Smooth muscle cell (in vitro differentiated cells): ENCODE data around the gene HSPB6. TPM values are rescaled to one million over a fixed set of nuclear protein-coding genes. Genes with fewer than 3 reads are reported as not detected.

Source experiments
- DNase-seq: peaks from one replicate; lab custom pipeline; 2025; ENCODE audit not compliant: unreplicated experiment; lab: John Stamatoyannopoulos, UW
- H2AFZ ChIP-seq: fragments of 200-600 bp; sonication (generic); 2 replicates; pipeline ENCODE4 v1.6.0; 2016; ENCODE audit warnings: antibody characterized with exemption, low read depth, mild to moderate bottlenecking
- H3F3A ChIP-seq: fragments of 200-600 bp; sonication (generic); 2 replicates; pipeline ENCODE4 v1.6.0; 2017; ENCODE audit warnings: antibody characterized with exemption, low read depth
- H3K27ac ChIP-seq: fragments of 200-600 bp; sonication (generic); 2 replicates; pipeline ENCODE4 v1.5.1; 2016; ENCODE audit warnings: low read depth, mild to moderate bottlenecking
- H3K27me3 ChIP-seq: fragments of 200-600 bp; sonication (generic); 2 replicates; pipeline ENCODE4 v1.6.1; 2016; ENCODE audit warnings: low read depth, mild to moderate bottlenecking
- H3K36me3 ChIP-seq: fragments of 200-600 bp; sonication (generic); 2 replicates; pipeline ENCODE4 v1.5.1; 2016; ENCODE audit warnings: low read depth
- H3K4me1 ChIP-seq: fragments of 200-600 bp; sonication (generic); 2 replicates; pipeline ENCODE4 v1.5.1; 2016; ENCODE audit warnings: low read depth
- H3K4me2 ChIP-seq: fragments of 200-600 bp; sonication (generic); 2 replicates; pipeline ENCODE4 v1.6.0; 2016; ENCODE audit warnings: mild to moderate bottlenecking
- H3K4me3 ChIP-seq: fragments of 200-600 bp; sonication (generic); 2 replicates; pipeline ENCODE4 v1.5.1; 2016; ENCODE audit warnings: mild to moderate bottlenecking
- H3K79me2 ChIP-seq: fragments of 200-600 bp; sonication (generic); 2 replicates; pipeline ENCODE4 v1.6.0; 2016; ENCODE audit warnings: low read depth, mild to moderate bottlenecking
- H3K9ac ChIP-seq: fragments of 200-600 bp; sonication (generic); 2 replicates; pipeline ENCODE4 v1.6.0; 2016; ENCODE audit warnings: low read depth
- H3K9me3 ChIP-seq: fragments of 200-600 bp; sonication (generic); replicated peaks from 2 replicates; pipeline ENCODE4 v1.5.1; 2016; ENCODE audit warnings: low read depth
- H4K20me1 ChIP-seq: fragments of 200-600 bp; sonication (generic); 2 replicates; pipeline ENCODE4 v1.6.0; 2016; ENCODE audit warnings: low read depth
- WGBS: methylation state at CpG from one replicate; pipeline ENCODE4 v1.1.7; 2016; ENCODE audit warnings: low lambda C conversion rate; 5-methylcytosine and 5-hydroxymethylcytosine counted together
- polyA plus RNA-seq: library from polyadenylated mRNA; unstranded; fragments of >200 nt; fragmentation: Nextera tagmentation; extraction: Ambion mirVana; gene quantifications from 2 replicates; pipeline ENCODE4 v1.2.1, GENCODE V29; 2016
- total RNA-seq: library from RNA; depleted of rRNA; stranded (reverse); fragments of >200 nt; gene quantifications from 2 replicates; pipeline ENCODE4 v1.2.3, GENCODE V29; 2014
- TF ChIP-seq, protein P1 (sequence below): fragments of 200-600 bp; sonication (generic); IDR thresholded peaks from 2 replicates; pipeline ENCODE4 v1.5.1; 2017; ENCODE audit warnings: borderline replicate concordance, mild to moderate bottlenecking, antibody characterized with exemption; ENCODE audit not compliant: insufficient read depth, poor library complexity, severe bottlenecking

HSPB6 gene, protein sequence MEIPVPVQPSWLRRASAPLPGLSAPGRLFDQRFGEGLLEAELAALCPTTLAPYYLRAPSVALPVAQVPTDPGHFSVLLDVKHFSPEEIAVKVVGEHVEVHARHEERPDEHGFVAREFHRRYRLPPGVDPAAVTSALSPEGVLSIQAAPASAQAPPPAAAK
- total RNA-seq, result 19.1 and 20.6 TPM in 2 replicates
- 173 and 254 TPM in 2 replicates for polyA plus RNA-seq

DNA sequence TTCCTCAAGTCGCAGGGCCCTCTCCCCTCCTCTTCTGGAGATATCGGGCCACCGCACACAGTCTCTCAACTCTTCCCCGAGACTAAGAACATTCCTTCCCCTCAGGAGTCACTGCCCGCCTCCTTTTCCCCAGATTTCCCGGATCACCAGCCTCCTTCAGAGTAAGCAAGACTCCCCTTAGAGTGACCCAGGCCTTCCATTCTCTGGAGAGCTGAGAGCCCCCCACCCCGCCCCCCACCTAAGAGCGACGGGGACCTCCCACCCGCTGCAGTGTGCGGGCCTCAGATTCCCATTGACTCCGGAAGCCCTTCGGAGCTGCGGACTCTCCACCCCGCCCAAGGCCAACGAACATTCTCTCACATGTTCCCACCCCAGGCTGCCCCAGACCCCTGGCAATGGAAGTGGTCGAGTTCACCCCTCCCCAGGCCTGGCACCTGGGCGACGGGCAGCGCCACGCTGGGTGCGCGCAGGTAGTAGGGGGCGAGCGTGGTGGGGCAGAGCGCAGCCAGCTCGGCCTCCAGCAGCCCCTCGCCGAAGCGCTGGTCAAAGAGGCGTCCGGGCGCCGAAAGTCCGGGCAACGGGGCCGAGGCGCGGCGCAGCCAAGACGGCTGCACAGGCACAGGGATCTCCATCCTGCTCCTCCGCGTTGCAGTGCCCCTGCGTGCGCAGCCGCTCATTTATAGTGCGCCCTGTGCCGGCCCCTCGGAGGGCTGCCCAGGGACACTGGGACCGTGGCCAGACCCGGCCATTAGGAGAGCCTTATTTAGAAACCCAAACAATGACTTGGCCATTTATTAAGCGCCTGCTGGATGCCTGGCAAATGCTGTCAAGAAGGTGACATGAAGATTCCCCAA is at the start of gene HSPB6:
Gene HSPB6 (minus strand): TSS at position 653 of the 854 bp plus-strand sequence. CDS start 21 bp downstream, at position 632.
- peaks cover 28% of the 10 kb centered on the region for H3K4me1 ChIP-seq
- H4K20me1 ChIP-seq, result peaks cover 20% of the 10 kb centered on the region
- peak within 1 kb of the TSS; percentile 69 for H3K4me3 ChIP-seq
- no peaks in the 10 kb centered on the region for H3K27me3 ChIP-seq
- peaks cover 30% of the 10 kb centered on the region for H3K79me2 ChIP-seq
- peaks cover 4% of the 10 kb centered on the region for H3K36me3 ChIP-seq
- TF ChIP-seq, protein P1, sequence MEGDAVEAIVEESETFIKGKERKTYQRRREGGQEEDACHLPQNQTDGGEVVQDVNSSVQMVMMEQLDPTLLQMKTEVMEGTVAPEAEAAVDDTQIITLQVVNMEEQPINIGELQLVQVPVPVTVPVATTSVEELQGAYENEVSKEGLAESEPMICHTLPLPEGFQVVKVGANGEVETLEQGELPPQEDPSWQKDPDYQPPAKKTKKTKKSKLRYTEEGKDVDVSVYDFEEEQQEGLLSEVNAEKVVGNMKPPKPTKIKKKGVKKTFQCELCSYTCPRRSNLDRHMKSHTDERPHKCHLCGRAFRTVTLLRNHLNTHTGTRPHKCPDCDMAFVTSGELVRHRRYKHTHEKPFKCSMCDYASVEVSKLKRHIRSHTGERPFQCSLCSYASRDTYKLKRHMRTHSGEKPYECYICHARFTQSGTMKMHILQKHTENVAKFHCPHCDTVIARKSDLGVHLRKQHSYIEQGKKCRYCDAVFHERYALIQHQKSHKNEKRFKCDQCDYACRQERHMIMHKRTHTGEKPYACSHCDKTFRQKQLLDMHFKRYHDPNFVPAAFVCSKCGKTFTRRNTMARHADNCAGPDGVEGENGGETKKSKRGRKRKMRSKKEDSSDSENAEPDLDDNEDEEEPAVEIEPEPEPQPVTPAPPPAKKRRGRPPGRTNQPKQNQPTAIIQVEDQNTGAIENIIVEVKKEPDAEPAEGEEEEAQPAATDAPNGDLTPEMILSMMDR, result no peak
- H2AFZ ChIP-seq, result no peak within 1 kb of the TSS
- H3K4me2 ChIP-seq, result peak within 1 kb of the TSS; percentile 86
- WGBS, result 17% methylated on average over 46 of the region's 52 CpGs
- DNase-seq, result peak; percentile 64
- H3K9ac ChIP-seq, result peak within 1 kb of the TSS; percentile 91
- peaks cover 27% of the 10 kb centered on the region for H3F3A ChIP-seq
- no peaks in the 10 kb centered on the region for H3K9me3 ChIP-seq
- peak within 1 kb of the TSS; percentile 99 for H3K27ac ChIP-seq

DNA sequence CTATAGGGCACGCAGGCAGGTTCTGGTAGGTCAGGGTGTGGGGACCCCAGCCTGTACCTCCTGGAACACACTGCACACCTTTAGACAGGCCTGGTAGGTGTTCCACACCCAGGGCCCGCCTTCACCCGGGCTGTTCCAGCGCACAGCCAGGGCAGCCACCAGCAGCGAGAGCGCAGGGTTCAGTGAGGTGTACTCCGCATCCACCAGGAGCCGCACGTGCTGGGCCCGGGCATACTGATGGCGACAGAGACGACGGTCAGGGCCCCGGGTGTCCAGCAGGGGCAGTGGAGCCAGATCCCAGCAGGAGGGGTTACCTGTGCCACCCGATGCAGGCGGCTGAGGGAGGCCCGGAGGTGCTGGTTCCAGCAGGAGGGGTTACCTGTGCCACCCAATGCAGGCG is 49.8 kb upstream of the HSPB6 start:
- Histone ChIP-seq H3K4me1 (no peaks in the 10 kb centered on the region), H3K27me3 (peaks cover 7% of the 10 kb centered on the region), H3K4me3 (no peak overlapping the region), H4K20me1 (no peaks in the 10 kb centered on the region), H3F3A (no peaks in the 10 kb centered on the region), H3K9ac (no peak overlapping the region), H3K79me2 (no peaks in the 10 kb centered on the region), H2AFZ (no peak overlapping the region), H3K9me3 (no peaks in the 10 kb centered on the region), H3K36me3 (no peaks in the 10 kb centered on the region), H3K27ac (no peak overlapping the region), H3K4me2 (no peak overlapping the region)
- 89% methylated on average over 18 of the region's 18 CpGs for WGBS
- TF ChIP-seq, protein P1, result no peak
- DNase-seq, result no peak

DNA sequence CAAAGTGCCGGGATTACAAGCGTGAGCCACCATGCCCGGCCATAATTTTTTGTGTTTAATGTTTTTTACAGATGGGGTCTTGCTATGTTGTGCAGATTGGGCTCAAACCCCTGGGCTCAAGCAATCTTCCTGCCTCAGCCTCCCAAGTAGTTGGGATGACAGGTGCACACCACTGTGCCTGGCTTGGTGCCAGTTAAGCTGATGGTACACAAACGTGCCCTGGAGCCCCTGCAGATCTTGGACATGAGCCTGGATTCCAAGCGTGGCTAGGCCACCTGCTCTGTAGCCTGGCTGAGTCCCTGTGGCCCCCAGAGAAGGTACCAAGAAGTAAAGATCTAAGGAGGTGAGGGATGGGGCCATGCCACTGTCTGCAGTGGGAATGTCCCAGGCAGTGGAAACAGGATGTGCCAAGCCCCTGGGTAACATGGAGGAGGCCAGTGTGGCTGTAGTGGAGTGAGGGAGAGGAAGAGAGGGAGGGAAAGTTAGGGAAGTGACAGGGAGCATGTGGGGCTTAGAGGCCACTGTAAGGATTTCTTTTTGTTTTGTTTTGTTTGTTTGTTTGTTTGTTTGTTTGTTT is 48.8 kb upstream of the HSPB6 start:
- no peaks in the 10 kb centered on the region for H3F3A ChIP-seq
- no peaks in the 10 kb centered on the region for H4K20me1 ChIP-seq
- H3K27ac ChIP-seq, result no peak overlapping the region
- H2AFZ ChIP-seq, result no peak overlapping the region
- no peaks in the 10 kb centered on the region for H3K4me1 ChIP-seq
- H3K4me3 ChIP-seq, result no peak overlapping the region
- H3K4me2 ChIP-seq, result no peak overlapping the region
- H3K27me3 ChIP-seq, result peaks cover 7% of the 10 kb centered on the region
- TF ChIP-seq, protein P1, result no peak
- 90% methylated on average over 5 of the region's 5 CpGs for WGBS
- H3K9ac ChIP-seq, result no peak overlapping the region
- no peaks in the 10 kb centered on the region for H3K9me3 ChIP-seq
- no peaks in the 10 kb centered on the region for H3K36me3 ChIP-seq
- no peaks in the 10 kb centered on the region for H3K79me2 ChIP-seq
- DNase-seq, result no peak
